SK-N-SH (cell line): ENCODE measurements around the gene RAB24.

Source experiments
- CTCF ChIP-seq: fragments of 200-600 bp; sonication (generic); IDR thresholded peaks from 2 replicates; pipeline ENCODE4 v1.6.1; 2017; ENCODE audit warnings: antibody characterized with exemption, mild to moderate bottlenecking, moderate library complexity
- EZH2phosphoT487 ChIP-seq: fragments of 200-600 bp; sonication (generic); IDR thresholded peaks from 2 replicates; pipeline ENCODE4 v1.6.1; 2017; ENCODE audit warnings: low read depth, mixed run types, mild to moderate bottlenecking, antibody characterized with exemption, moderate library complexity, borderline replicate concordance
- RAD21 ChIP-seq: IDR thresholded peaks from 2 replicates; pipeline ENCODE4 v1.6.1; 2012; ENCODE audit warnings: mild to moderate bottlenecking, low read length
- RFX5 ChIP-seq: IDR thresholded peaks from 2 replicates; pipeline ENCODE4 v1.6.1; 2012; ENCODE audit warnings: mild to moderate bottlenecking, improper control_type of control experiment, low read length
- YY1 ChIP-seq: IDR thresholded peaks from 2 replicates; pipeline ENCODE4 v1.4.0; 2012; ENCODE audit warnings: low read depth, mild to moderate bottlenecking

DNA sequence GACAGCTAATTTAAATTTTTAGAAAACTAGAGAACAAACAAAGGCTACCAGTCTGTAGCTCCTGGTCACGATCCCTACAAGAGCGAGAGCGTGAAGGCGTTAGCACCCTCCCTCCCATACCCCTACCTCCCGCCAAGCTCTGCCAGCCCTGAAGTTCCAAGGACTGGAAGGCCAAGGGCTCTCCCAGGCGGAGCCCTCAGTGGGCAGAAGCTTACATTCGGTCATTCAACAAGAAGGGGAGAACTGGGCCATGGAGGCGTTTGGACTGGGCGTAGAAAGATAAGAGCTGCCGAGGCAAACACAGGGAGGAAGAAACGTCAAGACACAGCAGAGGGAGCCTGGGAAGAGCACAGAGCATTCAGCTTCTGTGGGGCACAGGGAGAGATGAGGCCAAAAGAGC is 5.2 kb upstream of the RAB24 start:
- TF ChIP-seq YY1 (no peak), CTCF (no peak), EZH2phosphoT487 (no peak), RFX5 (no peak), RAD21 (no peak)
